Psoas muscle (tissue), 8 donors: ENCODE measurements around the gene EID2. TPM values are rescaled to one million over a fixed set of nuclear protein-coding genes. Genes with fewer than 3 reads are reported as not detected.

Experiments used
- ATAC-seq, 4 donors: fragments of 200-7000 bp; cut with Tn5 transposase; one replicate each; pipeline ENCODE4 v1.9.1; 2020; ENCODE audit warnings: moderate library complexity in 3 of 4, mild to moderate bottlenecking in 2 of 4
- DNase-seq, 2 donors: peaks; one replicate each; pipeline ENCODE4 v3.0.0-alpha.2; 2020
- H3K27ac ChIP-seq: fragments of 200-600 bp; one replicate; pipeline ENCODE4 v1.8.0; 2022
- H3K27me3 ChIP-seq, 3 donors: fragments of 200-600 bp in 1 of 3; one replicate each; pipeline versions ENCODE4 v1.6.1 to v1.8.0; 2013 to 2022; ENCODE audit warnings: low read length in 2 of 3, mild to moderate bottlenecking in 2 of 3, moderate library complexity in 1 of 3; ENCODE audit not compliant: insufficient read depth in 3 of 3
- H3K36me3 ChIP-seq, 2 donors: fragments of 200-600 bp in 1 of 2; one replicate each; pipeline versions ENCODE4 v1.6.1 to v1.8.0; 2013 to 2022; ENCODE audit warnings: low read depth in 1 of 2, mild to moderate bottlenecking in 1 of 2, moderate library complexity in 1 of 2; ENCODE audit not compliant: insufficient read depth in 1 of 2
- H3K4me1 ChIP-seq: fragments of 200-600 bp; one replicate; pipeline ENCODE4 v1.8.0; 2022
- H3K4me3 ChIP-seq: fragments of 200-600 bp; one replicate; pipeline ENCODE4 v1.8.0; 2022; ENCODE audit warnings: mild to moderate bottlenecking
- H3K9me3 ChIP-seq: fragments of 200-600 bp; one replicate; pipeline ENCODE4 v1.8.0; 2022
- CTCF ChIP-seq: fragments of 200-600 bp; IDR thresholded peaks from one replicate; pipeline ENCODE4 v1.8.0; 2022; ENCODE audit warnings: antibody characterized with exemption
- WGBS, 3 donors: extraction: QIAGEN DNeasy Blood & Tissue Kit; methylation state at CpG; one replicate each; pipeline versions ENCODE4 v1.1.6 to v1.1.7; 2013; 5-methylcytosine and 5-hydroxymethylcytosine counted together
- intact Hi-C, 2 donors: fragments of 100-400 bp; cut with DNase I; formaldehyde crosslinking; loops; one replicate each; pipeline versions ENCODE4 v1.11.0 to v1.14.2; 2022
- polyA plus RNA-seq, 3 donors: library from polyadenylated mRNA; stranded (reverse); fragments of 200-250 nt; gene quantifications; one replicate each; pipeline ENCODE4 v1.2.3, GENCODE V29; 2013
- total RNA-seq, 4 donors: library from RNA; stranded (reverse); fragmentation: NEBNext Ultra II Directional in 2 of 4; extraction: Animal tissue kit (Norgen Biotek cat#: 25700) in 2 of 4; gene quantifications; one replicate each; pipeline versions ENCODE4 v1.2.1 to v1.2.4, GENCODE V29; 2021 to 2023
- donor health status: healthy with polysubstance abuse.
- donor health status: DM: no; HTN: no; CAD: no; lungs with moderate emphysema.
- donor health status: Bipolar disorder and iron deficiency.
- donor health status: healthy.
- donor health status: DM: yes; HTN: yes; CAD: no.
- donor health status: DM: no; HTN: no; CAD: no.
- donor health status: DM: no; HTN: no; CAD: no.
- donor health status: DM: yes; HTN: yes; CAD: no.

EID2 gene
- total and polyA plus RNA-seq, 7 donors, result 7.6 to 15.7 (median 10.4) TPM

GRCh38 chr19:39550197-39550596 is 10.2 kb upstream of the EID2 start:
- intact Hi-C loops, result loop anchor here (2.0 to 5.0 kb wide), 4 partner anchors 122 to 292 kb away; no protein-coding TSS in a partner anchor
- DNase-seq (no peak), ATAC-seq (no peak)
- Histone ChIP-seq H3K36me3 (no peaks in the 10 kb centered on the region), H3K9me3 (no peaks in the 10 kb centered on the region), H3K4me1 (no peaks in the 10 kb centered on the region), H3K4me3 (no peak overlapping the region), H3K27ac (no peak overlapping the region), H3K27me3 (no peaks in the 10 kb centered on the region)
- 86 to 88% (median 88%) methylated on average over 5 of the region's 5 CpGs for WGBS, 3 donors
- no peak for TF ChIP-seq CTCF

GRCh38 chr19:39546599-39546998 is 6.6 kb upstream of the EID2 start:
- DNase-seq, result no peak
- Histone ChIP-seq H3K9me3 (no peaks in the 10 kb centered on the region), H3K27me3 (no peaks in the 10 kb centered on the region), H3K36me3 (no peaks in the 10 kb centered on the region), H3K27ac (no peak overlapping the region), H3K4me1 (no peaks in the 10 kb centered on the region), H3K4me3 (no peak overlapping the region)
- TF ChIP-seq CTCF, result no peak
- no peak for ATAC-seq
- intact Hi-C loops, result no loop called here
- 48 to 61% (median 54%) methylated on average over 8 of the region's 8 CpGs for WGBS, 3 donors

GRCh38 chr19:39544911-39545310 is 5.0 kb upstream of the EID2 start:
- intact Hi-C loops, result no loop called here
- WGBS, 3 donors, result 48 to 59% (median 52%) methylated on average over 1 of the region's 1 CpG
- no peak for TF ChIP-seq CTCF
- no peak for ATAC-seq
- Histone ChIP-seq H3K27me3 (no peaks in the 10 kb centered on the region), H3K4me3 (no peak overlapping the region), H3K4me1 (peaks cover 5% of the 10 kb centered on the region), H3K27ac (no peak overlapping the region), H3K9me3 (no peaks in the 10 kb centered on the region), H3K36me3 (no peaks in the 10 kb centered on the region)
- DNase-seq, result no peak

- H3K27ac ChIP-seq, result no peak overlapping the region
- H3K4me3 ChIP-seq, result no peak overlapping the region
- no peaks in the 10 kb centered on the region for H3K9me3 ChIP-seq
- intact Hi-C loops, result no loop called here
- ATAC-seq, result no peak
- TF ChIP-seq CTCF, result no peak
- H3K36me3 ChIP-seq, result no peaks in the 10 kb centered on the region
- no peaks in the 10 kb centered on the region for H3K27me3 ChIP-seq
- WGBS, 3 donors, result 83 to 88% (median 84%) methylated on average over 7 of the region's 7 CpGs
- DNase-seq, result no peak
- peaks cover 5% of the 10 kb centered on the region for H3K4me1 ChIP-seq
These were observed 4.4 kb upstream of the EID2 start for GRCh38 chr19:39544226-39544903.

- no peaks in the 10 kb centered on the region for H3K36me3 ChIP-seq
- no peak overlapping the region for H3K27ac ChIP-seq
- ATAC-seq (no peak), DNase-seq (no peak)
- 84 to 89% (median 87%) methylated on average over 3 of the region's 3 CpGs for WGBS, 3 donors
- TF ChIP-seq CTCF, result no peak
- peaks cover 13% of the 10 kb centered on the region for H3K4me1 ChIP-seq
- H3K9me3 ChIP-seq, result no peaks in the 10 kb centered on the region
- intact Hi-C loops, result no loop called here
- H3K4me3 ChIP-seq, result no peak overlapping the region
- no peaks in the 10 kb centered on the region for H3K27me3 ChIP-seq
These were observed 3.5 kb upstream of the EID2 start for GRCh38 chr19:39543477-39543857.
